HCT116 (cell line): ENCODE measurements around the gene DPY19L2.
"Not testable (repeated sequence)": the region's sequence is repeated elsewhere in the genome, so short reads cannot be mapped to it uniquely, and the experiment has no call there.

Source experiments
- CTCF ChIP-seq, 3 experiments: fragments of 200-600 bp in 1 of 3; sonication (generic) in 1 of 3; IDR thresholded peaks in 2 of 3; conservative IDR thresholded peaks in 1 of 3; 2 replicates each; pipeline ENCODE4 v1.5.1; 2012 to 2017; ENCODE audit warnings: low read depth in 2 of 3, low read length in 2 of 3, antibody characterized with exemption in 1 of 3, borderline replicate concordance in 1 of 3, control low read depth in 1 of 3, mild to moderate bottlenecking in 1 of 3, mixed read lengths in 1 of 3, mixed run types in 1 of 3, moderate library complexity in 1 of 3; ENCODE audit not compliant: insufficient read depth in 1 of 3
- EZH2 ChIP-seq: fragments of 200-600 bp; sonication (generic); IDR thresholded peaks from 2 replicates; pipeline ENCODE4 v1.6.1; 2017; ENCODE audit warnings: antibody characterized with exemption, mixed run types
- EZH2phosphoT487 ChIP-seq: fragments of 200-600 bp; IDR thresholded peaks from 2 replicates; pipeline ENCODE4 v1.6.1; 2018; ENCODE audit warnings: antibody characterized with exemption, borderline replicate concordance
- FOSL1 ChIP-seq: IDR thresholded peaks from 2 replicates; pipeline ENCODE4 v1.6.1; 2012; ENCODE audit warnings: low read depth
- POLR2A ChIP-seq: IDR thresholded peaks from 2 replicates; pipeline ENCODE4 v1.7.0; 2011; ENCODE audit warnings: borderline replicate concordance; ENCODE audit not compliant: insufficient read depth, insufficient read length; ENCODE audit errors: extremely low read depth
- POLR2AphosphoS5 ChIP-seq: IDR thresholded peaks from 2 replicates; pipeline ENCODE4 v1.6.1; 2011; ENCODE audit warnings: mild to moderate bottlenecking, low read depth, low read length, moderate library complexity
- RAD21 ChIP-seq: IDR thresholded peaks from 2 replicates; pipeline ENCODE4 v1.6.1; 2012; ENCODE audit warnings: low read depth, mild to moderate bottlenecking
- SIN3A ChIP-seq: IDR thresholded peaks from 2 replicates; pipeline ENCODE4 v1.6.1; 2012; ENCODE audit warnings: low read depth
- SP1 ChIP-seq: IDR thresholded peaks from 2 replicates; pipeline ENCODE4 v1.6.1; 2012; ENCODE audit warnings: low read depth
- ZBTB33 ChIP-seq: IDR thresholded peaks from 2 replicates; pipeline ENCODE4 v1.6.1; 2011; ENCODE audit warnings: mild to moderate bottlenecking, low read length, moderate library complexity; ENCODE audit not compliant: insufficient replicate concordance; ENCODE audit errors: extremely low read depth
- ZFX ChIP-seq: fragments of 450-650 bp; IDR thresholded peaks from 2 replicates; pipeline ENCODE4 v1.6.1; 2017
- TF ChIP-seq, protein P1 (sequence below): IDR thresholded peaks from 2 replicates; pipeline ENCODE4 v1.6.1; 2012
- TF ChIP-seq, protein P2 (sequence below): IDR thresholded peaks from 2 replicates; pipeline ENCODE4 v1.6.1; 2012; ENCODE audit warnings: low read depth

DNA sequence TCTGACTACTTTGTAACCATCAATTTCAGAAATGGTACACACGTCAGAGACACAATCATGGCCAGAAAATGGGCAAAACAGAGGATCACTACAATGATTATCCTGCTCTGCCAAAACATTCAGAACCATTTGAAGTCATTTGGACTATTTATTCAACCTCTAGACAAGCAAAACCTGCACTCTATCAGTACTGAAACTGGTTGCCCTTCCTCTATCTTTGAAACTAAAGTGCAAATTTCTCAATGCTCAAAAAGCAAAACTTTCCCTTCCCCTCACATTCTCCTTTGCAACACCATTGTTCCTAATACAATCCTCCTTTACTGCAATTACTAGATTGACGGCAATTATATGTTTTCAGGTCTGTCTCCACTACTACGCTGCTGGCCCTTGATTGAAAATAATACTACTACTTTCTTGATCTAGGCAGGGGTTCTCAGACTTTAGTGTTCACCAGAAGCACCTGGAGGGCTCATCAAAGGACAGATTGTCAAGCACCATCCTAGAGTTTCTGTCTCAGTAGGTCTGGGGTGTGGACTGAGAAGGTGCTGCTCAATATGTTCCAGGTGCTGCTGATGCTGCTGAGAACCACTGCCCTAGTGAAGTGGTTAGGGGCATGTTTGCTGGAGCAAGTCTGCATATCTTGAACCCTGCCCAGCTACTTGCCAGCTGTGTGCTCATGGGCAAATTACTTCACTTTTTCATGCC is 31.5 kb upstream of the DPY19L2 start:
- not testable (repeated sequence) for TF ChIP-seq SIN3A; POLR2A; EZH2; RAD21; ZFX; CTCF (IDR thresholded peaks at IDR 0.05 in 2 of 3, conservative IDR thresholded peaks at IDR 0.05 in 1 of 3; ENCODE audit: borderline replicate concordance in 1 of 3, insufficient read depth in 1 of 3, low read depth in 2 of 3, low read length in 2 of 3); POLR2AphosphoS5; SP1; ZBTB33; FOSL1; EZH2phosphoT487
- TF ChIP-seq, protein P1, sequence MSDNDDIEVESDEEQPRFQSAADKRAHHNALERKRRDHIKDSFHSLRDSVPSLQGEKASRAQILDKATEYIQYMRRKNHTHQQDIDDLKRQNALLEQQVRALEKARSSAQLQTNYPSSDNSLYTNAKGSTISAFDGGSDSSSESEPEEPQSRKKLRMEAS = not testable (repeated sequence)
- TF ChIP-seq, protein P2, sequence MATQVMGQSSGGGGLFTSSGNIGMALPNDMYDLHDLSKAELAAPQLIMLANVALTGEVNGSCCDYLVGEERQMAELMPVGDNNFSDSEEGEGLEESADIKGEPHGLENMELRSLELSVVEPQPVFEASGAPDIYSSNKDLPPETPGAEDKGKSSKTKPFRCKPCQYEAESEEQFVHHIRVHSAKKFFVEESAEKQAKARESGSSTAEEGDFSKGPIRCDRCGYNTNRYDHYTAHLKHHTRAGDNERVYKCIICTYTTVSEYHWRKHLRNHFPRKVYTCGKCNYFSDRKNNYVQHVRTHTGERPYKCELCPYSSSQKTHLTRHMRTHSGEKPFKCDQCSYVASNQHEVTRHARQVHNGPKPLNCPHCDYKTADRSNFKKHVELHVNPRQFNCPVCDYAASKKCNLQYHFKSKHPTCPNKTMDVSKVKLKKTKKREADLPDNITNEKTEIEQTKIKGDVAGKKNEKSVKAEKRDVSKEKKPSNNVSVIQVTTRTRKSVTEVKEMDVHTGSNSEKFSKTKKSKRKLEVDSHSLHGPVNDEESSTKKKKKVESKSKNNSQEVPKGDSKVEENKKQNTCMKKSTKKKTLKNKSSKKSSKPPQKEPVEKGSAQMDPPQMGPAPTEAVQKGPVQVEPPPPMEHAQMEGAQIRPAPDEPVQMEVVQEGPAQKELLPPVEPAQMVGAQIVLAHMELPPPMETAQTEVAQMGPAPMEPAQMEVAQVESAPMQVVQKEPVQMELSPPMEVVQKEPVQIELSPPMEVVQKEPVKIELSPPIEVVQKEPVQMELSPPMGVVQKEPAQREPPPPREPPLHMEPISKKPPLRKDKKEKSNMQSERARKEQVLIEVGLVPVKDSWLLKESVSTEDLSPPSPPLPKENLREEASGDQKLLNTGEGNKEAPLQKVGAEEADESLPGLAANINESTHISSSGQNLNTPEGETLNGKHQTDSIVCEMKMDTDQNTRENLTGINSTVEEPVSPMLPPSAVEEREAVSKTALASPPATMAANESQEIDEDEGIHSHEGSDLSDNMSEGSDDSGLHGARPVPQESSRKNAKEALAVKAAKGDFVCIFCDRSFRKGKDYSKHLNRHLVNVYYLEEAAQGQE = not testable (repeated sequence)
